Esophagus muscularis mucosa (tissue), 4 donors: ENCODE data around the gene LOXL4. TPM values are rescaled to one million over a fixed set of nuclear protein-coding genes. Genes with fewer than 3 reads are reported as not detected.

ENCODE experiments used
- DNase-seq: peaks from one replicate; pipeline ENCODE4 v3.0.0-alpha.2; 2017; ENCODE audit errors: extremely low spot score
- H3K27ac ChIP-seq, 4 donors: fragments of 200-600 bp; sonication (generic); replicated peaks in 1 of 4; 1 replicate in 3 of 4; 2 replicates in 1 of 4; pipeline ENCODE4 v1.5.1; 2016 to 2019; ENCODE audit warnings: mild to moderate bottlenecking in 1 of 4
- H3K27me3 ChIP-seq, 4 donors: fragments of 200-600 bp; sonication (generic); one replicate each; pipeline versions ENCODE4 v1.5.1 to v1.6.0; 2016 to 2019
- H3K36me3 ChIP-seq, 4 donors: fragments of 200-600 bp; sonication (generic); one replicate each; pipeline ENCODE4 v1.5.1; 2016 to 2019
- H3K4me1 ChIP-seq, 4 donors: fragments of 200-600 bp; sonication (generic); one replicate each; pipeline ENCODE4 v1.5.1; 2016 to 2019
- H3K4me3 ChIP-seq, 4 donors: fragments of 200-600 bp; sonication (generic); 1 replicate in 2 of 4; 2 replicates in 2 of 4; pipeline ENCODE4 v1.5.1; 2016 to 2019; ENCODE audit warnings: mild to moderate bottlenecking in 4 of 4, moderate library complexity in 1 of 4
- H3K9me3 ChIP-seq, 4 donors: fragments of 200-600 bp; sonication (generic); 1 replicate in 3 of 4; 2 replicates in 1 of 4; pipeline ENCODE4 v1.5.1; 2016 to 2019
- CTCF ChIP-seq, 3 experiments: fragments of 200-600 bp in 2 of 3; fragments of 450-650 bp in 1 of 3; sonication (generic) in 2 of 3; IDR thresholded peaks; one replicate each; pipeline ENCODE4 v1.5.1; 2017 to 2019; ENCODE audit warnings: antibody characterized with exemption in 3 of 3, mild to moderate bottlenecking in 2 of 3, moderate library complexity in 1 of 3
- EP300 ChIP-seq: sonication (generic); formaldehyde crosslinking; IDR thresholded peaks from one replicate; pipeline ENCODE4 v1.6.1; 2017; ENCODE audit warnings: antibody characterized with exemption
- POLR2A ChIP-seq: fragments of 450-650 bp; IDR thresholded peaks from one replicate; pipeline ENCODE4 v1.6.1; 2017; ENCODE audit warnings: antibody characterized with exemption, moderate library complexity, mild to moderate bottlenecking, low read depth
- POLR2AphosphoS5 ChIP-seq, 2 donors: sonication (generic); formaldehyde crosslinking; IDR thresholded peaks; one replicate each; pipeline ENCODE4 v1.6.1; 2017; ENCODE audit warnings: antibody characterized with exemption in 2 of 2
- WGBS: methylation state at CpG from one replicate; pipeline ENCODE4 v1.1.5; 2018; 5-methylcytosine and 5-hydroxymethylcytosine counted together
- intact Hi-C: fragments of 100-400 bp; cut with DNase I; formaldehyde crosslinking; loops from one replicate; pipeline ENCODE4 v1.15.1; 2023
- total RNA-seq, 4 donors: library from RNA; depleted of rRNA; stranded (reverse); fragments of >200 nt; gene quantifications; one replicate each; pipeline versions ENCODE4 v1.1.0 to v1.2.1, GENCODE V29; 2016

LOXL4 gene
- total RNA-seq, 4 donors from 2014 or later: 9.4 to 19.4 (median 12.6) TPM

- H3K4me3 ChIP-seq: no peak overlapping the region
- TF ChIP-seq CTCF (IDR thresholded peaks at IDR 0.05) (no peak), POLR2AphosphoS5 (IDR thresholded peaks at IDR 0.05) (no peak), EP300 (no peak), POLR2A (no peak)
- H3K27ac ChIP-seq: no peak overlapping the region
- H3K4me1 ChIP-seq: peaks cover 14 to 23% (median 20%) of the 10 kb centered on the region in 4 donors
- WGBS: 89% methylated on average over 5 of the region's 5 CpGs
- H3K36me3 ChIP-seq: no peaks in the 10 kb centered on the region
- intact Hi-C loops: no loop called here
- no peaks in the 10 kb centered on the region for H3K27me3 ChIP-seq
- DNase-seq: no peak
- no peaks in the 10 kb centered on the region for H3K9me3 ChIP-seq
These were observed 44.8 kb upstream of the LOXL4 start for GRCh38 chr10:98312822-98313221.

GRCh38 chr10:98312349-98312748, 44.4 kb upstream of the LOXL4 start:
- Histone ChIP-seq H3K27ac (no peak overlapping the region), H3K4me1 (peaks cover 14 to 23% (median 20%) of the 10 kb centered on the region in 4 donors), H3K4me3 (no peak overlapping the region), H3K36me3 (no peaks in the 10 kb centered on the region), H3K9me3 (no peaks in the 10 kb centered on the region), H3K27me3 (no peaks in the 10 kb centered on the region)
- 100% methylated on average over 3 of the region's 3 CpGs for WGBS
- DNase-seq: no peak
- TF ChIP-seq POLR2AphosphoS5 (IDR thresholded peaks at IDR 0.05): no peak
- TF ChIP-seq CTCF (IDR thresholded peaks at IDR 0.05): no peak
- TF ChIP-seq EP300: no peak
- TF ChIP-seq POLR2A: no peak
- intact Hi-C loops: no loop called here

GRCh38 chr10:98310701-98311100, 42.7 kb upstream of the LOXL4 start:
- no peak for TF ChIP-seq CTCF (IDR thresholded peaks at IDR 0.05)
- no peak for TF ChIP-seq EP300
- TF ChIP-seq POLR2A: no peak
- no peak for TF ChIP-seq POLR2AphosphoS5 (IDR thresholded peaks at IDR 0.05)
- no peaks in the 10 kb centered on the region for H3K27me3 ChIP-seq
- H3K4me1 ChIP-seq: peaks cover 3 to 14% (median 11%) of the 10 kb centered on the region in 4 donors
- H3K9me3 ChIP-seq: no peaks in the 10 kb centered on the region
- H3K4me3 ChIP-seq: no peak overlapping the region
- DNase-seq: no peak
- 93% methylated on average over 8 of the region's 8 CpGs for WGBS
- intact Hi-C loops: no loop called here
- H3K27ac ChIP-seq: no peak overlapping the region
- H3K36me3 ChIP-seq: no peaks in the 10 kb centered on the region

- TF ChIP-seq POLR2A (no peak), EP300 (no peak), CTCF (IDR thresholded peaks at IDR 0.05) (peak; percentile 83 to 86 (median 85)), POLR2AphosphoS5 (IDR thresholded peaks at IDR 0.05) (peak in 1 of 2 donors; percentile 23)
- H3K4me3 ChIP-seq: peak overlapping the region in 3 of 4 donors; percentile 18 to 37 (median 23)
These were observed 41.7 kb upstream of the LOXL4 start for GRCh38 chr10:98309366-98310355.

More at GRCh38 chr10:98309366-98310355, 41.7 kb upstream of the LOXL4 start:
- no peaks in the 10 kb centered on the region for H3K36me3 ChIP-seq
- peaks cover 3 to 14% (median 11%) of the 10 kb centered on the region in 4 donors for H3K4me1 ChIP-seq
- no peak overlapping the region for H3K27ac ChIP-seq
- H3K27me3 ChIP-seq: no peaks in the 10 kb centered on the region
- DNase-seq: no peak
- intact Hi-C loops: loop anchor here (1.0 to 5.0 kb wide), 3 partner anchors 47 to 139 kb away; no protein-coding TSS in a partner anchor
- no peaks in the 10 kb centered on the region for H3K9me3 ChIP-seq
- WGBS: 19% methylated on average over 20 of the region's 21 CpGs
